PFSK-1 (cell line): ENCODE data around the gene CTRB1.

Experiments
- FOXP2 ChIP-seq: optimal IDR thresholded peaks from 2 replicates; pipeline ENCODE3; 2011; ENCODE audit warnings: borderline replicate concordance, control low read depth, inconsistent platforms; ENCODE audit not compliant: insufficient read depth; ENCODE audit errors: extremely low read length, extremely low read depth
- POLR2AphosphoS5 ChIP-seq: IDR thresholded peaks from 2 replicates; pipeline ENCODE4 v1.6.1; 2012; ENCODE audit warnings: low read depth, mild to moderate bottlenecking, control low read depth, low read length, moderate library complexity
- SIN3A ChIP-seq: IDR thresholded peaks from 2 replicates; pipeline ENCODE4 v1.6.1; 2012; ENCODE audit warnings: mild to moderate bottlenecking, low read length, moderate library complexity, borderline replicate concordance; ENCODE audit not compliant: insufficient read depth
- TAF1 ChIP-seq: IDR thresholded peaks from 2 replicates; pipeline ENCODE4 v1.6.1; 2012; ENCODE audit warnings: low read length, control low read depth, borderline replicate concordance; ENCODE audit not compliant: insufficient read depth
- TF ChIP-seq, protein P1 (sequence below), 2 experiments: IDR thresholded peaks; 2 replicates each; pipeline versions ENCODE4 v1.6.1 to v1.8.0; 2011 to 2012; ENCODE audit warnings: low read depth in 2 of 2, low read length in 2 of 2, control low read depth in 1 of 2, inconsistent platforms in 1 of 2, mild to moderate bottlenecking in 1 of 2, moderate library complexity in 1 of 2; ENCODE audit not compliant: insufficient read depth in 1 of 2

DNA sequence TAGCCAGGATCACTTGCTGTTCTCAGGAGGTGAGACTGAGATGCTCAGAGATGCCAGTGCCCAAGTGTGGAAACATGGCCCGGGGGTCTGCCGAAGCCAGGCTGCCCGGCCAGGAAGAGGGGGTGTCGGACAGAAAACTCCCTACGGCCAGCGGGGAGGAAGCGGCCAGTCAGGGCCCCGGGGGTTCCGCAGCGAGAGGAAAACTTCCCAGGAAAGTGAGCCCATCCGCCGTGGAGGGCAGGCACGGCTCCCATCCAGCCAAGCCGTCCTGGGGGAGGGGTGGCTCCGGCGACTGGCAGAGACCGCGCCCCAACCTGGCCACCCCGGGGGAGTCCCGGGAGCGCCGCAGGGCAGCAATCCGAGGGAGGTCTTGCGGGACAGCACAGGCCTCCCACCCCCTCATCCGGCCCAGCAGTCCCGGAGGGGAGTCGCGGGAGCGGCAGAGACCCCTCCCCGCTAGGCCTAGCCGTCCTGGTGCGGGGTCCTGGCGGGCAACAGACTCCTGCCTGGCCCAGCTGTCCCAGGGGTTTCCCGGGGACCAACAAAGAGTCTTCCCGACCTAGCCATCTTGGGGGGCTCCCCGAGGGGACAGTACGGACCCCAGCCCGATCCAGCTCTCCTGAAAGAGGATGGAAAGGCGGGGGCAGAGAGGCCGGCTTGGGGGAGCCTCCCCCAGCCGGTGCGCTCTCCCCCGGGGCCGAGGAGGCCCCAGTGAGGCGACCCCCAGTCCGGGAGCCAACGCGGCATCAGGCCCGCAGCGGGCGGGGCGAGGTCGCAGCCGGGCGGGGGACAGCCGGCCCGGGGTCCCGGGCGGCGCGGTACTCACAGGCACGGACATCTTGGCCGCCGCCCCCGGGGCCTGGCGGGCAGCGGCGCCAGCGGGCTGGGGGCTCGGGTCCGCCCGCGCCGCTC is 46.5 kb downstream of the CTRB1 start:
- no peak for TF ChIP-seq POLR2AphosphoS5
- TF ChIP-seq, protein P1, sequence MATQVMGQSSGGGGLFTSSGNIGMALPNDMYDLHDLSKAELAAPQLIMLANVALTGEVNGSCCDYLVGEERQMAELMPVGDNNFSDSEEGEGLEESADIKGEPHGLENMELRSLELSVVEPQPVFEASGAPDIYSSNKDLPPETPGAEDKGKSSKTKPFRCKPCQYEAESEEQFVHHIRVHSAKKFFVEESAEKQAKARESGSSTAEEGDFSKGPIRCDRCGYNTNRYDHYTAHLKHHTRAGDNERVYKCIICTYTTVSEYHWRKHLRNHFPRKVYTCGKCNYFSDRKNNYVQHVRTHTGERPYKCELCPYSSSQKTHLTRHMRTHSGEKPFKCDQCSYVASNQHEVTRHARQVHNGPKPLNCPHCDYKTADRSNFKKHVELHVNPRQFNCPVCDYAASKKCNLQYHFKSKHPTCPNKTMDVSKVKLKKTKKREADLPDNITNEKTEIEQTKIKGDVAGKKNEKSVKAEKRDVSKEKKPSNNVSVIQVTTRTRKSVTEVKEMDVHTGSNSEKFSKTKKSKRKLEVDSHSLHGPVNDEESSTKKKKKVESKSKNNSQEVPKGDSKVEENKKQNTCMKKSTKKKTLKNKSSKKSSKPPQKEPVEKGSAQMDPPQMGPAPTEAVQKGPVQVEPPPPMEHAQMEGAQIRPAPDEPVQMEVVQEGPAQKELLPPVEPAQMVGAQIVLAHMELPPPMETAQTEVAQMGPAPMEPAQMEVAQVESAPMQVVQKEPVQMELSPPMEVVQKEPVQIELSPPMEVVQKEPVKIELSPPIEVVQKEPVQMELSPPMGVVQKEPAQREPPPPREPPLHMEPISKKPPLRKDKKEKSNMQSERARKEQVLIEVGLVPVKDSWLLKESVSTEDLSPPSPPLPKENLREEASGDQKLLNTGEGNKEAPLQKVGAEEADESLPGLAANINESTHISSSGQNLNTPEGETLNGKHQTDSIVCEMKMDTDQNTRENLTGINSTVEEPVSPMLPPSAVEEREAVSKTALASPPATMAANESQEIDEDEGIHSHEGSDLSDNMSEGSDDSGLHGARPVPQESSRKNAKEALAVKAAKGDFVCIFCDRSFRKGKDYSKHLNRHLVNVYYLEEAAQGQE (IDR thresholded peaks at IDR 0.05; ENCODE audit: insufficient read depth in 1 of 2, low read depth in 2 of 2, low read length in 2 of 2): no peak
- TF ChIP-seq SIN3A: no peak
- 0 out of 2 replicates have a peak, but pooled peaks have one; percentile 25 for TF ChIP-seq TAF1
- TF ChIP-seq FOXP2: no peak
